ENCODE results near the gene PLSCR3. TPM values are rescaled to one million over a fixed set of nuclear protein-coding genes. Genes with fewer than 3 reads are reported as not detected.

The PLSCR3 gene
- total RNA-seq, 4 donors from 2014 or later, result 9.1 to 21.3 (median 16.2) TPM

GRCh38 chr17:7351665-7352502, 42.4 kb downstream of the PLSCR3 start, which contains the start of gene KCTD11:
Gene KCTD11 (plus strand): TSS chr17:7352162.
- no peak for TF ChIP-seq CTCF (IDR thresholded peaks at IDR 0.05; ENCODE audit: low read depth)

- no peak for TF ChIP-seq CTCF (IDR thresholded peaks at IDR 0.05; ENCODE audit: low read depth)
Measured at GRCh38 chr17:7348478-7349242, 45.7 kb downstream of the PLSCR3 start.

GRCh38 chr17:7347630-7348477, 46.5 kb downstream of the PLSCR3 start:
- TF ChIP-seq CTCF (IDR thresholded peaks at IDR 0.05; ENCODE audit: low read depth), result no peak

GRCh38 chr17:7346761-7347614, 47.3 kb downstream of the PLSCR3 start:
- no peak for TF ChIP-seq CTCF (IDR thresholded peaks at IDR 0.05; ENCODE audit: low read depth)

- TF ChIP-seq CTCF (IDR thresholded peaks at IDR 0.05; ENCODE audit: low read depth), result no peak
Measured at GRCh38 chr17:7343250-7343649, 51.1 kb downstream of the PLSCR3 start.

GRCh38 chr17:7341842-7342241, 52.5 kb downstream of the PLSCR3 start:
- no peak for TF ChIP-seq CTCF (IDR thresholded peaks at IDR 0.05; ENCODE audit: low read depth)

Measured in subcutaneous adipose tissue (tissue), 4 donors.